GM19324 (cell line): ENCODE results near the gene NRXN3.
"Not testable (repeated sequence)": the region's sequence is repeated elsewhere in the genome, so short reads cannot be mapped to it uniquely, and the experiment has no call there.

ENCODE experiments used
- ATAC-seq: cut with Tn5 transposase; IDR thresholded peaks from one replicate; pipeline ENCODE4 v1.9.1; 2021; ENCODE audit warnings: mild to moderate bottlenecking, moderate library complexity; ENCODE audit not compliant: unreplicated experiment, low FRiP score

Gene NRXN3

GRCh38 chr14:78383060-78383459 lies 212.9 kb downstream of the NRXN3 start:
- ATAC-seq: no peak

GRCh38 chr14:78398216-78398615 lies 228.0 kb downstream of the NRXN3 start:
- ATAC-seq: no peak

- ATAC-seq: no peak
These were observed 229.2 kb downstream of the NRXN3 start for GRCh38 chr14:78399316-78399889.

GRCh38 chr14:78401866-78402265 lies 231.7 kb downstream of the NRXN3 start:
- ATAC-seq: no peak

GRCh38 chr14:78403278-78403815 lies 233.2 kb downstream of the NRXN3 start:
- no peak for ATAC-seq

GRCh38 chr14:78405079-78405856 lies 235.1 kb downstream of the NRXN3 start:
- ATAC-seq: no peak

GRCh38 chr14:78412475-78412874 lies 242.3 kb downstream of the NRXN3 start:
- no peak for ATAC-seq

GRCh38 chr14:78414172-78414571 lies 244.0 kb downstream of the NRXN3 start:
- no peak for ATAC-seq

GRCh38 chr14:78417532-78417931 lies 247.4 kb downstream of the NRXN3 start:
- no peak for ATAC-seq

- ATAC-seq: no peak
These were observed 254.1 kb downstream of the NRXN3 start for GRCh38 chr14:78424311-78424710.

- no peak for ATAC-seq
These were observed 255.2 kb downstream of the NRXN3 start for GRCh38 chr14:78425330-78425729.

GRCh38 chr14:78425782-78426181 lies 255.6 kb downstream of the NRXN3 start:
- ATAC-seq: no peak

GRCh38 chr14:78432046-78432445 lies 261.9 kb downstream of the NRXN3 start:
- ATAC-seq: no peak

GRCh38 chr14:78437448-78437847 lies 267.3 kb downstream of the NRXN3 start:
- ATAC-seq: not testable (repeated sequence)

GRCh38 chr14:78440356-78440894 lies 270.3 kb downstream of the NRXN3 start:
- no peak for ATAC-seq

- no peak for ATAC-seq
These were observed 273.7 kb downstream of the NRXN3 start for GRCh38 chr14:78443834-78444233.

GRCh38 chr14:78445275-78445674 lies 275.1 kb downstream of the NRXN3 start:
- no peak for ATAC-seq

- no peak for ATAC-seq
These were observed 276.6 kb downstream of the NRXN3 start for GRCh38 chr14:78446807-78447206.

- no peak for ATAC-seq
These were observed 278.3 kb downstream of the NRXN3 start for GRCh38 chr14:78448164-78449094.

GRCh38 chr14:78450669-78451318 lies 280.6 kb downstream of the NRXN3 start:
- no peak for ATAC-seq
